IPS-NIHi7 (cell line): ENCODE data around the gene OTUD5.

ENCODE experiments used
- DNase-seq: peaks from one replicate; pipeline ENCODE4 v3.0.0; 2012; ENCODE audit warnings: mixed read lengths; ENCODE audit errors: extremely low spot score

Gene OTUD5

GRCh38 chrX:48911412-48912182, 45.8 kb downstream of the OTUD5 start, which contains the start of gene SLC35A2:
Gene SLC35A2 (minus strand): TSS chrX:48911646. CDS start chrX:48911636, 10 bp downstream.
- peak; percentile 60 for DNase-seq

GRCh38 chrX:48910926-48911411, 46.4 kb downstream of the OTUD5 start:
- no peak for DNase-seq

- no peak for DNase-seq
These were observed 47.6 kb downstream of the OTUD5 start for GRCh38 chrX:48909703-48910294.

GRCh38 chrX:48908600-48908999, 48.8 kb downstream of the OTUD5 start:
- no peak for DNase-seq

- DNase-seq = no peak
These were observed 52.2 kb downstream of the OTUD5 start for GRCh38 chrX:48905090-48905790.

GRCh38 chrX:48904626-48905025, 52.8 kb downstream of the OTUD5 start:
- no peak for DNase-seq

- DNase-seq = no peak
These were observed 53.2 kb downstream of the OTUD5 start for GRCh38 chrX:48904180-48904579.

- DNase-seq = no peak
These were observed 54.1 kb downstream of the OTUD5 start for GRCh38 chrX:48903290-48903689.

GRCh38 chrX:48902776-48903175, 54.6 kb downstream of the OTUD5 start:
- DNase-seq = no peak

GRCh38 chrX:48902135-48902534, 55.3 kb downstream of the OTUD5 start:
- DNase-seq = no peak

GRCh38 chrX:48901069-48901468, 56.3 kb downstream of the OTUD5 start:
- no peak for DNase-seq

- DNase-seq = no peak
These were observed 58.4 kb downstream of the OTUD5 start for GRCh38 chrX:48899078-48899410.

GRCh38 chrX:48897625-48898306, 59.6 kb downstream of the OTUD5 start, which contains the start of the genes PQBP1 and TIMM17B:
Gene PQBP1 (plus strand): TSS chrX:48897930. CDS start chrX:48898510, 580 bp downstream.
Gene TIMM17B (minus strand): TSS chrX:48897768. CDS start chrX:48897749, 19 bp downstream.
- peak; percentile 78 for DNase-seq

- peak; percentile 53 for DNase-seq
These were observed 60.2 kb downstream of the OTUD5 start for GRCh38 chrX:48897157-48897624.

- DNase-seq = no peak
These were observed 60.8 kb downstream of the OTUD5 start for GRCh38 chrX:48896611-48897011.

GRCh38 chrX:48894891-48895290, 62.5 kb downstream of the OTUD5 start:
- DNase-seq = no peak

GRCh38 chrX:48893556-48894348, 63.7 kb downstream of the OTUD5 start:
- DNase-seq = no peak

GRCh38 chrX:48892896-48893295, 64.5 kb downstream of the OTUD5 start:
- no peak for DNase-seq

- DNase-seq = peak; percentile 59
These were observed 65.8 kb downstream of the OTUD5 start for GRCh38 chrX:48891402-48892288.

GRCh38 chrX:48890934-48891401, 66.4 kb downstream of the OTUD5 start:
- DNase-seq = no peak
